ENCODE measurements around the gene MYOCD.

DNA sequence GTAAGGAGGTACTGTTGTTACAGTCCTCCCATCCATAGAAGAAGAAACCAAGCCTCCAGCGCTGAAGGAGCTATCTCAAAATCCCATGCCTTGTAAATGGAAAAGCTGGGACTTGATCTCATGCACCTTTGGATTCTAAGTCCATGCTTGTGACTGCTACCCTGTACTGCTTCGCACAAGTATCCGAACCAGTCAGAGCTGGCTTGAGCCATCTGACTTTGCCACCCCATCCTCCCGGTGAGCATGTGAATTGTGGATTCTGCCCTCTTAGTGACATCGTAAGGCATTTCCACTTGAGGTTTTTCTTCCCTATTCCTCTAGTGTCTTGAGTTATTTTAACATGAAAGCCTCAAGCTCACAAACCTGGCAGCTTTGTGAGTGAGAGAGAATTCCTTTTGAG, 15.3 kb downstream of the MYOCD start:
- TF ChIP-seq, protein P1, sequence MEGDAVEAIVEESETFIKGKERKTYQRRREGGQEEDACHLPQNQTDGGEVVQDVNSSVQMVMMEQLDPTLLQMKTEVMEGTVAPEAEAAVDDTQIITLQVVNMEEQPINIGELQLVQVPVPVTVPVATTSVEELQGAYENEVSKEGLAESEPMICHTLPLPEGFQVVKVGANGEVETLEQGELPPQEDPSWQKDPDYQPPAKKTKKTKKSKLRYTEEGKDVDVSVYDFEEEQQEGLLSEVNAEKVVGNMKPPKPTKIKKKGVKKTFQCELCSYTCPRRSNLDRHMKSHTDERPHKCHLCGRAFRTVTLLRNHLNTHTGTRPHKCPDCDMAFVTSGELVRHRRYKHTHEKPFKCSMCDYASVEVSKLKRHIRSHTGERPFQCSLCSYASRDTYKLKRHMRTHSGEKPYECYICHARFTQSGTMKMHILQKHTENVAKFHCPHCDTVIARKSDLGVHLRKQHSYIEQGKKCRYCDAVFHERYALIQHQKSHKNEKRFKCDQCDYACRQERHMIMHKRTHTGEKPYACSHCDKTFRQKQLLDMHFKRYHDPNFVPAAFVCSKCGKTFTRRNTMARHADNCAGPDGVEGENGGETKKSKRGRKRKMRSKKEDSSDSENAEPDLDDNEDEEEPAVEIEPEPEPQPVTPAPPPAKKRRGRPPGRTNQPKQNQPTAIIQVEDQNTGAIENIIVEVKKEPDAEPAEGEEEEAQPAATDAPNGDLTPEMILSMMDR (IDR thresholded peaks at IDR 0.05; ENCODE audit: low read depth, low read length, poor library complexity, severe bottlenecking): no peak
- no peak for TF ChIP-seq EZH2phosphoT487 (IDR thresholded peaks at IDR 0.05; ENCODE audit: borderline replicate concordance, low read length)
